B cell (primary cell): ENCODE data around the gene PRKAR2A. TPM values are rescaled to one million over a fixed set of nuclear protein-coding genes. Genes with fewer than 3 reads are reported as not detected.

Experiments
- ATAC-seq: fragments of 200-7000 bp; cut with Tn5 transposase; one replicate; pipeline ENCODE4 v1.10.0; 2021; ENCODE audit warnings: low read depth, mild to moderate bottlenecking, moderate number of reproducible peaks, moderate library complexity
- CTCF ChIA-PET: fragments of 350-600 bp; sonication (Branson Sonifier 250); formaldehyde crosslinking; loops from one replicate; lab custom pipeline; 2021; ENCODE audit warnings: antibody characterized with exemption, inconsistent platforms; lab: Charles Lee
- POLR2A ChIA-PET: fragments of 350-600 bp; sonication (Branson Sonifier 250); formaldehyde crosslinking; loops from one replicate; lab custom pipeline; 2021; ENCODE audit warnings: antibody characterized with exemption; lab: Charles Lee
- DNase-seq: peaks from one replicate; pipeline ENCODE4 v3.0.0; 2013
- H2AFZ ChIP-seq: 2 replicates; pipeline ENCODE4 v1.6.1; 2012; ENCODE audit warnings: mild to moderate bottlenecking, low read depth, low read length; ENCODE audit not compliant: insufficient read depth, poor library complexity, severe bottlenecking
- H3K27ac ChIP-seq, 2 donors: 1 replicate in 1 of 2; 2 replicates in 1 of 2; pipeline ENCODE4 v1.5.1; 2012 to 2013; ENCODE audit warnings: low read length in 2 of 2, mild to moderate bottlenecking in 2 of 2, moderate library complexity in 1 of 2
- H3K27me3 ChIP-seq, 4 experiments: fragments of 200-600 bp in 1 of 4; sonication (generic) in 1 of 4; replicated peaks in 1 of 4; 1 replicate in 2 of 4; 2 replicates in 2 of 4; pipeline versions ENCODE4 v1.6.1 to v1.7.0; 2013 to 2016; ENCODE audit warnings: low read length in 3 of 4, mild to moderate bottlenecking in 2 of 4, mixed read lengths in 1 of 4, moderate library complexity in 1 of 4; ENCODE audit not compliant: insufficient read depth in 4 of 4, control insufficient read depth in 3 of 4; ENCODE audit errors: control extremely low read depth in 1 of 4
- H3K36me3 ChIP-seq, 2 experiments: replicated peaks in 1 of 2; 1 replicate in 1 of 2; 2 replicates in 1 of 2; pipeline versions ENCODE4 v1.6.1 to v1.7.1; 2013; ENCODE audit warnings: low read length in 1 of 2; ENCODE audit not compliant: insufficient read depth in 2 of 2, control insufficient read depth in 1 of 2; ENCODE audit errors: control extremely low read depth in 1 of 2, extremely low read depth in 1 of 2
- H3K4me1 ChIP-seq, 2 donors: fragments of 200-600 bp in 1 of 2; sonication (generic) in 1 of 2; 1 replicate in 1 of 2; 2 replicates in 1 of 2; pipeline versions ENCODE4 v1.5.1 to v1.6.1; 2013 to 2017; ENCODE audit warnings: low read length in 2 of 2; ENCODE audit not compliant: control insufficient read depth in 2 of 2, insufficient read depth in 2 of 2
- H3K4me2 ChIP-seq: replicated peaks from 2 replicates; pipeline ENCODE3; 2012; ENCODE audit warnings: mild to moderate bottlenecking, low read depth, low read length; ENCODE audit not compliant: poor library complexity, severe bottlenecking
- H3K4me3 ChIP-seq, 5 experiments: fragments of 200-600 bp in 1 of 5; sonication (generic) in 1 of 5; 1 replicate in 3 of 5; 2 replicates in 2 of 5; pipeline versions ENCODE4 v1.5.1 to v1.7.0; 2011 to 2016; ENCODE audit warnings: low read length in 4 of 5, mild to moderate bottlenecking in 4 of 5, low read depth in 2 of 5, control low read depth in 1 of 5, moderate library complexity in 1 of 5; ENCODE audit not compliant: insufficient read depth in 1 of 5; ENCODE audit errors: control extremely low read depth in 1 of 5, extremely low read depth in 1 of 5
- H3K79me2 ChIP-seq: fragments of 200-600 bp; sonication (generic); one replicate; pipeline ENCODE4 v1.6.0; 2016; ENCODE audit warnings: low read length; ENCODE audit not compliant: control insufficient read depth, insufficient read depth
- H3K9ac ChIP-seq: fragments of 200-600 bp; sonication (generic); 2 replicates; pipeline ENCODE4 v1.6.1; 2017; ENCODE audit warnings: mild to moderate bottlenecking, low read length, moderate library complexity
- H3K9me3 ChIP-seq, 3 donors: one replicate each; pipeline versions ENCODE4 v1.6.1 to v1.7.1; 2013; ENCODE audit warnings: low read length in 2 of 3; ENCODE audit not compliant: control insufficient read depth in 2 of 3, insufficient read depth in 1 of 3; ENCODE audit errors: control extremely low read depth in 1 of 3
- H4K20me1 ChIP-seq: 2 replicates; pipeline ENCODE4 v1.6.0; 2012; ENCODE audit warnings: mild to moderate bottlenecking, low read length; ENCODE audit not compliant: insufficient read depth, control insufficient read depth, poor library complexity, severe bottlenecking
- H3K27ac Mint-ChIP-seq: one replicate; pipeline ENCODE4 v1.8.0; 2021; ENCODE audit warnings: mixed read lengths
- H3K27me3 Mint-ChIP-seq: one replicate; pipeline ENCODE4 v1.8.0; 2021; ENCODE audit warnings: mixed read lengths
- H3K4me1 Mint-ChIP-seq: one replicate; pipeline ENCODE4 v1.8.0; 2021; ENCODE audit warnings: mixed read lengths
- H3K4me3 Mint-ChIP-seq: one replicate; pipeline ENCODE4 v1.8.0; 2021; ENCODE audit warnings: mixed read lengths
- H3K9me3 Mint-ChIP-seq: one replicate; pipeline ENCODE4 v1.8.0; 2022; ENCODE audit warnings: mixed read lengths; ENCODE audit not compliant: insufficient read depth
- EZH2 ChIP-seq: IDR thresholded peaks from 2 replicates; pipeline ENCODE4 v1.6.1; 2012; ENCODE audit warnings: borderline replicate concordance, low read depth, mild to moderate bottlenecking, moderate library complexity, low read length; ENCODE audit not compliant: insufficient read depth, poor library complexity, severe bottlenecking
- WGBS: methylation state at CpG from one replicate; pipeline ENCODE4 v1.1.5; 2013; ENCODE audit warnings: missing lambda C conversion rate; ENCODE audit not compliant: insufficient coverage; 5-methylcytosine and 5-hydroxymethylcytosine counted together
- intact Hi-C: fragments of 100-400 bp; cut with micrococcal nuclease; formaldehyde crosslinking; loops from one replicate; pipeline ENCODE4 v1.10.0; 2022
- polyA plus RNA-seq: library from polyadenylated mRNA; depleted of rRNA; stranded (reverse); fragments of >200 nt; gene quantifications from 2 replicates; pipeline ENCODE4 v1.2.3, GENCODE V29; 2012
- total RNA-seq, 2 donors: library from RNA; stranded (reverse); fragments of 120-200 nt in 1 of 2; gene quantifications; 1 replicate in 1 of 2; 2 replicates in 1 of 2; pipeline versions ENCODE4 v1.2.3 to v1.2.4, GENCODE V29; 2013 to 2022
- TF ChIP-seq, protein P1 (sequence below): fragments of 200-600 bp; IDR thresholded peaks from one replicate; pipeline ENCODE4 v1.8.0; 2022; ENCODE audit warnings: antibody characterized with exemption, mild to moderate bottlenecking

PRKAR2A gene
- total and polyA plus RNA-seq, 2 donors (not counting 1 experiment from before 2014, with no cell fraction given) = 4.3 to 25.0 TPM

DNA sequence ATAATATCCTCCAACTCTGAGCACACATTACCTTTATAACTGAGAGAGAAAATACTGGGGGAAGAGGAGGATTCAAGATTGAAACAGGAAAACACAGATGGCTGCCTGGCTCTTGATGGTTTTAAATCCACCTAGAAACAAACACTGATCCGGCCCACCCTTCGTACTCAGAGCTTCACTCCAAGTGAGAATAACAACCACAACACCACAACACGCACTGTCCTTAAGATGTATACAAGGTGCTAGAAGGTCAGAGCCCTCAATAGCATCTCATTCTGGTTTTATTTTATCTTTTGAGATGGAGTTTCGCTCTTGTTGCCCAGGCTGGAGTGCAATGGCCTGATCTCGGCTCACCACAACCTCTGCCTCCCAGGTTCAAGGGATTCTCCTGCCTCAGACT lies 140.5 kb downstream of the PRKAR2A start:
- H3K27me3 Mint-ChIP-seq = no peaks in the 10 kb centered on the region
- Histone ChIP-seq H2AFZ (no peak overlapping the region), H3K36me3 (peaks cover 14 to 43% of the 10 kb centered on the region in 2 experiments), H4K20me1 (peaks cover 82% of the 10 kb centered on the region), H3K4me1 (peaks cover 7 to 9% of the 10 kb centered on the region in 2 donors), H3K4me3 (no peak overlapping the region), H3K27ac (no peak overlapping the region), H3K9me3 (no peaks in the 10 kb centered on the region), H3K9ac (no peak overlapping the region), H3K27me3 (no peaks in the 10 kb centered on the region), H3K79me2 (peaks cover 98% of the 10 kb centered on the region), H3K4me2 (no peak overlapping the region)
- H3K27ac Mint-ChIP-seq = no peak overlapping the region
- DNase-seq = no peak
- intact Hi-C loops = no loop called here
- no peaks in the 10 kb centered on the region for H3K9me3 Mint-ChIP-seq
- CTCF ChIA-PET = interaction anchor here (1.8 kb wide), 1 partner anchor 9 kb away, joined by 4 read pairs; no protein-coding TSS in a partner anchor
- no peak for ATAC-seq
- peaks cover 43% of the 10 kb centered on the region for H3K4me1 Mint-ChIP-seq
- POLR2A ChIA-PET = no interaction called here
- H3K4me3 Mint-ChIP-seq = no peak overlapping the region
- 100% methylated on average over 2 of the region's 5 CpGs for WGBS
- TF ChIP-seq EZH2 = no peak
- TF ChIP-seq, protein P1, sequence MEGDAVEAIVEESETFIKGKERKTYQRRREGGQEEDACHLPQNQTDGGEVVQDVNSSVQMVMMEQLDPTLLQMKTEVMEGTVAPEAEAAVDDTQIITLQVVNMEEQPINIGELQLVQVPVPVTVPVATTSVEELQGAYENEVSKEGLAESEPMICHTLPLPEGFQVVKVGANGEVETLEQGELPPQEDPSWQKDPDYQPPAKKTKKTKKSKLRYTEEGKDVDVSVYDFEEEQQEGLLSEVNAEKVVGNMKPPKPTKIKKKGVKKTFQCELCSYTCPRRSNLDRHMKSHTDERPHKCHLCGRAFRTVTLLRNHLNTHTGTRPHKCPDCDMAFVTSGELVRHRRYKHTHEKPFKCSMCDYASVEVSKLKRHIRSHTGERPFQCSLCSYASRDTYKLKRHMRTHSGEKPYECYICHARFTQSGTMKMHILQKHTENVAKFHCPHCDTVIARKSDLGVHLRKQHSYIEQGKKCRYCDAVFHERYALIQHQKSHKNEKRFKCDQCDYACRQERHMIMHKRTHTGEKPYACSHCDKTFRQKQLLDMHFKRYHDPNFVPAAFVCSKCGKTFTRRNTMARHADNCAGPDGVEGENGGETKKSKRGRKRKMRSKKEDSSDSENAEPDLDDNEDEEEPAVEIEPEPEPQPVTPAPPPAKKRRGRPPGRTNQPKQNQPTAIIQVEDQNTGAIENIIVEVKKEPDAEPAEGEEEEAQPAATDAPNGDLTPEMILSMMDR = no peak

DNA sequence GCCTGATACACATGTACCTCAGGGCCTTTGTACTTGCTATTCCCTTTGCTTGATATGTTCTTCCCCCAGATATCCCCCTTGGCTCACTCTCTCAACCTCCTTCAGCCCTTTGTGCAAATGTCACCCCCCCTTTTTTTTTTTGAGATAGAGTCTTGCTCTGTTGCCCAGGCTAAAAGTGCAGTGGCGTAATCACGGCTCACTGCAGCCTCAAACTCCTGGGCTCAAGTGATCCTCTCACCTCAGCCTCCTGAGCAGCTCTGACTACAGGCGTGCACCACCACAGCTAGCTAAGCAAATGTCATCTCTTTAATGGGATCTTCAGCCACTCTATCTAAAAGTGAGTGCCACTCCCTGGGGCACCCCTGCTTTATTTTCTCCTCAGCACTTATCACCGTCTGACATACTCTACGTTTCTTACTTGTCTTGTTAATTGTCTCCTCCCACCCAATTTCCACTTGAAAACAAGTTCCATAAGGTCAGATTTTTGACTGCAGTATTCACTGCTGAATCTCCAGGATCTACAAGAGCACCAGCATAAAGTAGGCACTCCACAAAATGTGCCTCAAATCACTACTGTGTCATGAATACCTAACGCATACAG lies 145.3 kb downstream of the PRKAR2A start:
- no peak overlapping the region for H3K9ac ChIP-seq
- H3K27ac ChIP-seq = no peak overlapping the region
- intact Hi-C loops = no loop called here
- no peak for DNase-seq
- peaks cover 24% of the 10 kb centered on the region for H3K4me1 Mint-ChIP-seq
- H3K9me3 Mint-ChIP-seq = no peaks in the 10 kb centered on the region
- no peak overlapping the region for H3K27ac Mint-ChIP-seq
- H4K20me1 ChIP-seq = peaks cover 89% of the 10 kb centered on the region
- WGBS = 93% methylated on average over 5 of the region's 6 CpGs
- H2AFZ ChIP-seq = no peak overlapping the region
- no peak overlapping the region for H3K4me2 ChIP-seq
- ATAC-seq = no peak
- H3K79me2 ChIP-seq = peaks cover 100% of the 10 kb centered on the region
- CTCF ChIA-PET = no interaction called here
- POLR2A ChIA-PET = no interaction called here
- no peaks in the 10 kb centered on the region for H3K27me3 ChIP-seq
- TF ChIP-seq EZH2 = no peak
- TF ChIP-seq, protein P1 = no peak
- H3K4me3 ChIP-seq = no peak overlapping the region
- H3K9me3 ChIP-seq = no peaks in the 10 kb centered on the region
- peaks cover 20 to 40% of the 10 kb centered on the region in 2 experiments for H3K36me3 ChIP-seq
- no peaks in the 10 kb centered on the region for H3K27me3 Mint-ChIP-seq
- H3K4me1 ChIP-seq = no peaks in the 10 kb centered on the region
- H3K4me3 Mint-ChIP-seq = no peak overlapping the region
